GM18502 (cell line): Measurements from ENCODE around the gene SLC35A5.

Source experiments
- ATAC-seq: cut with Tn5 transposase; IDR thresholded peaks from one replicate; pipeline ENCODE4 v1.9.1; 2021; ENCODE audit warnings: mild to moderate bottlenecking; ENCODE audit not compliant: unreplicated experiment, poor library complexity

Gene SLC35A5

DNA sequence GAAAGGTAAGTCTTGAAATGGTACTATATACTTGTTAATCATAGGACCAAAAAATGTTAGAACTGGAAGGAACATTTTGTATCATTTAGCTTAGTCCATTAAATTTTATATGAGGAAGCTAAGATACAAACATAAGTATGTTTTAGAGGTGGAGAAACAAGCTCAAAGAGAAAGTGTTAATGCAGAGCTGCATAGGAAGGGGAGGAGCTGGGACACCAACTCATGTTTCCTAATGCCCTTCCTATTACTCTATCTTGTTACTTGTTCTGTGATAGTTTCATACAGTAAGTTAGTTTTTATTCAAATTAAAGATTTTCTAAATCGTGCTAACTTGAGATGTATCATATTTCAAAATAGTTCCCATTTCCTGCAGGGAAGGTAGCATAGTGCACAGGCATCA is 7.4 kb downstream of the SLC35A5 start:
- ATAC-seq, result no peak

- ATAC-seq, result no peak
These were observed 10.9 kb downstream of the SLC35A5 start for GRCh38 chr3:112572701-112573100.

- no peak for ATAC-seq
These were observed 17.4 kb downstream of the SLC35A5 start for GRCh38 chr3:112579232-112579631.

GRCh38 chr3:112579697-112580096 is 17.9 kb downstream of the SLC35A5 start:
- ATAC-seq, result no peak

GRCh38 chr3:112582244-112582874 is 20.5 kb downstream of the SLC35A5 start:
- ATAC-seq, result no peak

DNA sequence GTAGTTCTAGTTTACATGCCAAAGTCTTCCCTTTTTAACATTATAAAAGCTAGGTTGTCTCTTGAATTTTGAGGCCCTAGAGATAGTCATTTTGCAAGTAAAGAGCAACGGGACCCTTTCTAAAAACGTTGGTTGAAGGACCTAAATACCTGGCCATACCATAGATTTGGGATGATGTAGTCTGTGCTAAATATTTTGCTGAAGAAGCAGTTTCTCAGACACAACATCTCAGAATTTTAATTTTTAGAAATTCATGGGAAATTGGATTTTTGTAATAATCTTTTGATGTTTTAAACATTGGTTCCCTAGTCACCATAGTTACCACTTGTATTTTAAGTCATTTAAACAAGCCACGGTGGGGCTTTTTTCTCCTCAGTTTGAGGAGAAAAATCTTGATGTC is 21.3 kb downstream of the SLC35A5 start:
- ATAC-seq, result no peak

DNA sequence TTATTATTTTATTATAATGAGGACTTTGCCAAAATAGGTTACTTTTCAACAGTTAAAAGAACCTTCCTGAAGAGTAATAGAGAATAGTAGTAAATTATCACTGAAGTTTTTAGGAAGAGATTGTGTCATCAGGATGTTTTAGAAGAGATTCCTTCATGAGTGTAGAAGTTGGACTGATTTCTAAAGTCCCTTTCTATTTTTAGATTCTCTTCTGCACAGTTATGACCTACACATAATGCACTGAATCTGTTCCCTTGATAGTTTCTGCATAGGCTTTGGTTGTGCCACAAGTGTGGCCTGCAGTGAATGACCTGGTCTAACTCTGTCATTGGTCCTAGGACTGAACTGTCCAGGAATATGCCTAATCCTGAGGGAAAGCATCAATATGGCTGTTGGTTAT is 23.9 kb downstream of the SLC35A5 start:
- ATAC-seq, result no peak

- no peak for ATAC-seq
These were observed 25.5 kb downstream of the SLC35A5 start for GRCh38 chr3:112587336-112587735.

DNA sequence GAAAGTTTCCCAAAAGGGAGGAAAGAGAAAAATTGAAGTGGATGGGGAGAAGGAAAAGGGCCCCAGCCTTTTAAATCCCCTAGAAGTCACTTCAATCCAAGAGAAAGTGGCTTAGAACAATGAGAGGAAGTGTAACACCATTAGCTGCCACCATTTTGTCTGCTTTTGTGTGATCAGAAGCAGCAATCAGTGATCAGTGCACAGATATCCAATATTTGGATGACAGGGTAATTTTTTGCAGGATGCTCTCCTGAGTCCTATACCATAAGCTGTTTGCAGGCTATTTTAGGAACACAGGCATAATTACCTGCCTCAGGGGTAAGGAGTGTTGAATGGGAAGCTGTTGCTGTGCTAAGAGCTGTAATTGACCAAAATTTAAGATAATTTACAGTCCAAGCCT is 31.4 kb downstream of the SLC35A5 start:
- ATAC-seq, result no peak

DNA sequence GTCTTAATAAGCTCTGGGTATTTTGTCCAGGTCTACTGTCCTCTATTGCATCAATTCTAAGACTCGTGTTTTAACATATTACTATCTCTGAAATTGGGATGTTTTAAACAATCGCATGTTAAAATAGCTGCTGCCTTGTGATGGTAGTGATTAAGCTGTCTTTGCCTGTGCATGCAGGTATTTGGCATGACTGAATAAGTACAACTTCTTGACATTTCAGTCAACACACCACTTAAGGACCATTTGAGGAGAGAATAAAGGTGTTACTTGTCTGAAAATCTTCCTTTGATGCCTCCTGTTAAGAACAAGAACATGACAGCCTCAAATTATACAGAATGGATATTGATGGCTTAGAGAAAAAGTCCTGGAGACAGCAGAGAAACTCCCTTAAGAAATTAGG is 33.0 kb downstream of the SLC35A5 start:
- ATAC-seq, result no peak

- no peak for ATAC-seq
These were observed 36.1 kb downstream of the SLC35A5 start for GRCh38 chr3:112597945-112598344.

DNA sequence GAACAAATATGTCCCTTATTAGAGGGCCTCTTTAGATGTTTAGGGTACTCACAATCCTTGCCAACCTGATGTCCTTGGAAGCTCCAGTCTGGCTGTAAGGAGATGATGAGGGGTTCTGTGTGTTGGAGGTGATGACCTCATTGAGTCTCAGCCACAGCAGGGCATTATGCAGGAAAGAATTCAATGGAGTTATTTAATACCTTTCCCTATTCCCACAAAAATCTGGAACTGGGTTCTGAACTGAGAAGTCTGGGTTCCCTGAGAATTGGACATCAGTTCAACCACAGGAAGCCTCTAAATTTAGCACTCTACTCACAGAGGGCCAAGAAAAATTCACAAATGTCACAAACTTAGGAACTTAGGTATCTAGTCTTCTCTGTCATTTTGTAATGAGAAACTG is 36.9 kb downstream of the SLC35A5 start:
- no peak for ATAC-seq

DNA sequence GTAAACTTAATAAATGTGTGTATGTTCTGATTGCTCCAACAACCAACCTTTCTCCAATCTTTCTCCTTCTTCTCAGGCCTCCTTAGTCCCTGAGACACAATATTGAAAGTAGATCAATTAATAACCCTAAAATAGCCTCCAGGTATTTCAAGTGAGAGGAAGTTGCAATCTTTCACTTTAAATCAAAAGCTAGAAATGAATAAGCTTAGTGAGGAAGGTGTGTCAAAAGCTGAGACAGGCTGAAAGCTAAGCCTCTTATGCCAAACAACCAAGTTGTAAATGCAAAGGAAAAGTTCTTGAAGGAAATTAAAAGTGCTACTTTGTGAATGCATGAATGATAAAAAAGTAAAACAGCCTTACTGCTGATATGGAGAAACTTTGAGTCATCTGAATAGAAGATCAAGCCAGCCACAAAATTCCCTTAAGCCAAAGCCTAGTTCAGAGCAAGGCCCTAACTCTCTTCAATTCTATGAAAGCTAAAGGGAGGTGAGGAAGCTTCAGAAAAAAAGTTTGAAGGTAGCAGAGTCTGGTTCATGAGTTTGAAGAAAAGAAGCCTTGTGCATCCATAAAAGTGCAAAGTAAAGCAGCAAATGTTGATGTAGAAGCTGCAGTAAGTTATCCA is 40.5 kb downstream of the SLC35A5 start:
- ATAC-seq, result peak; percentile 87

- no peak for ATAC-seq
These were observed 42.7 kb downstream of the SLC35A5 start for GRCh38 chr3:112604536-112604935.

DNA sequence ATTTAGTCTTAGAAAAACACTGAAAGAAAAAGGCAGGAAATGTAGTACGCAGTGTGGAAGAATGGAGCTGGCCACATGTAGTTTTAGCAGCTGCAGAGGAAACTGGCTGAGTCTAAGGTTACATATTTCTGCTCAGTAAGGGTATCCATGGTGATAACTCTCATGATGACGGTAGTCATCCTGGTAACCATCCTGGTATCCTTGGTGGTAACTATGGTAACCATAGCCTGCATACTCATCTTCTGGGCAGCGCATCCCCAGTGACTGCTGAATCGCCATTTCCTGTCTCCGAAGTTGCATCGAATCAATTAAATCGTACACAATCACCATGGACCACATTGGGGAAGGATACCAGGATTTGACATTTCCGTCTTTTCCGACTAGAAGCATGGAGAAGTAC is 43.4 kb downstream of the SLC35A5 start:
- no peak for ATAC-seq

DNA sequence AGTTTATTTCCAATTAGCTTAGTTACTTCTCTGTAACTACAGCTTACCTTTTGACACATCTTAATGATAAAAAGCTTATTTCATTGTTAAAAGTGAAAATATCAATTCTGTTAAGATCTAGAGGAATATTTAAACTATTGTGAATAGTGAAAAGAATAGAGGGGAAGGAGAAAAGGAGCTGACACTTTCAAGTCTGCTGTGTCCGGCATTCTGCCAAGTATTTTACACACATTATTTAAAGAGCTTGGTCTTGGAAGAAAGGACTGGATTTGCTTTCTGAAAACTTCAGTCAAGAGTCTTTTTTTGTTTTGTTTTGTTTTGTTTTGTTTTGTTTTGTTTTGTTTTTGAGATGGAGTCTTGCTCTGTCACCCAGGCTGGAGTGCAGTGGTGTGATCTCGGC is 44.3 kb downstream of the SLC35A5 start:
- no peak for ATAC-seq

GRCh38 chr3:112607863-112608262 is 46.0 kb downstream of the SLC35A5 start:
- no peak for ATAC-seq

DNA sequence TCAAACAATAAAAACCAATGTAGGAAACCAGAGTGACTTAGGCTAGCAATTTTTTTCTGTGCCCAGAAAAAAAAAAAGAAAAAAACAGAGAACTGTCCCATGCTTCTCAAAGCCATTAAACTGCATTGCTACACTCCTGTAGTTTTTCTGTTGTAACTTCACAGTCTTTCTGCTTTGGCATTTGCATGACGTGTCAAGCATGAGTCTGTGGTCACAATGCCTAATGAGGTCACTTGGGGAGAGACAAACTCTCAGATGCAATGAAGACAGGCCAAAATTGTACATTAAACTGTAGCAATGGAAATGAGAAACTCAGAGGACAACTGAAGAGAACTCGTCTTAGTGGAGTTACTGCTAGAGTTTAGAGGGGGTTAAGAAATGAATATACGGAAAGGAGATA is 48.3 kb downstream of the SLC35A5 start:
- no peak for ATAC-seq

DNA sequence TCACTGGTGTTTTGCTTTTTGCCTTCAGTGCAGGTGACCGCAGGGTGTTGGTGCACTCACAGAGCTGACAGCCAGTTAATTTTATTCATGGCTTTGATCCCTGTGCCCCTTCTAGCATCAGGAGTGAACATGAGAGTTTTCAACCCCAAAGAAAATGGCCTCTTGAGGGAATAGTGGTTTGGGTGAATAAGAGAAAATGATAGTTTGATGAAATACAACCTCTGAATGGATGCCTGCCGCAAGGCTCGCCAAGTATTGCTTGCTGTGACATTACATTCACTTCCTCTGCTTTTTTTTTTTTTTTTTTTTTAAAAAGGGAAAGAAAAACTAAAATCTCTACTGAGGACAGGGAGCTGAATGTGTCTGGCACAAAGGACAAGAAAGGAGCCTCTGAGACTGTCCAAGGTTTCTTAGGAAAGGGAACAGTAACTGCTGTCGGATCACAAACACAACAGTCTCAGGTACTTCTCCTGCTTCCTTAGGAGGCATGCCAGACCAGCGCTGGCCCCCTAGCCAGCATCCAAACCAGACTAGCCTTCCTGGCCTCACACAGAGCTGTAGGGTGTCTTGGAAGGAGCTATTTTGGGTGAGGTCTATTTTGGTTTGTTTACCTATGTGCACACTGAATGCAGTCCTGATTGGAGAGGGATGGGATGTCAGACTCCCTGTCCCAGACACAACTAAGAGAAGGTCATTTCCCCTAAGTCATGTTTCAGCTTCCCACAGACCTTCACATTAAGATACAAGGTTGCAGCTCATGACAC is 50.1 kb downstream of the SLC35A5 start:
- ATAC-seq, result no peak

- no peak for ATAC-seq
These were observed 54.3 kb downstream of the SLC35A5 start for GRCh38 chr3:112615989-112616731.

- no peak for ATAC-seq
These were observed 55.4 kb downstream of the SLC35A5 start for GRCh38 chr3:112617285-112617684.
